PC-3 (cell line): ENCODE results near the gene ARHGEF28.

Experiments used
- CTCF ChIP-seq: fragments of 300-600 bp; sonication (generic); conservative IDR thresholded peaks from 2 replicates; pipeline ENCODE4 v1.5.1; 2017; ENCODE audit warnings: antibody characterized with exemption, low read depth, mild to moderate bottlenecking, low read length
- EZH2 ChIP-seq: fragments of 300-600 bp; sonication (generic); IDR thresholded peaks from one replicate; pipeline ENCODE4 v1.6.1; 2017; ENCODE audit warnings: antibody characterized with exemption, mild to moderate bottlenecking, low read length; ENCODE audit not compliant: unreplicated experiment

GRCh38 chr5:73693573-73694061 lies 67.6 kb downstream of the ARHGEF28 start:
- TF ChIP-seq CTCF = peak; percentile 58
- TF ChIP-seq EZH2 = no peak
